Uterus (tissue), 4 donors: ENCODE results near the gene MITF. TPM values are rescaled to one million over a fixed set of nuclear protein-coding genes. Genes with fewer than 3 reads are reported as not detected.

Experiments
- DNase-seq, 2 donors: peaks; one replicate each; pipeline ENCODE4 v3.0.0-alpha.2; 2019 to 2020
- H3K27ac ChIP-seq, 2 donors: fragments of 200-600 bp; sonication (generic); 1 replicate in 1 of 2; 2 replicates in 1 of 2; pipeline ENCODE4 v1.5.1; 2016 to 2018
- H3K27me3 ChIP-seq, 2 donors: fragments of 200-600 bp; sonication (generic); one replicate each; pipeline ENCODE4 v1.5.1; 2018 to 2019; ENCODE audit warnings: control low read depth in 1 of 2
- H3K36me3 ChIP-seq, 2 donors: fragments of 200-600 bp; sonication (generic); one replicate each; pipeline ENCODE4 v1.5.1; 2019; ENCODE audit warnings: control low read depth in 1 of 2
- H3K4me1 ChIP-seq, 2 donors: fragments of 200-600 bp; sonication (generic); one replicate each; pipeline ENCODE4 v1.5.1; 2018 to 2019; ENCODE audit warnings: control low read depth in 1 of 2
- H3K4me3 ChIP-seq, 2 donors: fragments of 200-600 bp; sonication (generic); 1 replicate in 1 of 2; 2 replicates in 1 of 2; pipeline ENCODE4 v1.5.1; 2018 to 2019; ENCODE audit warnings: mild to moderate bottlenecking in 1 of 2
- H3K9me3 ChIP-seq, 2 donors: fragments of 200-600 bp; sonication (generic); one replicate each; pipeline ENCODE4 v1.5.1; 2019; ENCODE audit warnings: control low read depth in 1 of 2
- POLR2A ChIP-seq, 2 donors: fragments of 450-650 bp; IDR thresholded peaks; one replicate each; pipeline ENCODE4 v1.6.1; 2016; ENCODE audit warnings: antibody characterized with exemption in 2 of 2, mild to moderate bottlenecking in 1 of 2, moderate library complexity in 1 of 2
- intact Hi-C: fragments of 100-400 bp; cut with DNase I; formaldehyde crosslinking; loops from one replicate; pipeline ENCODE4 v1.15.1; 2023; ENCODE audit warnings: low total_unique reads
- total RNA-seq, 4 donors: library from RNA; depleted of rRNA in 3 of 4; stranded (reverse); fragments of >200 nt in 3 of 4; gene quantifications; one replicate each; pipeline versions ENCODE4 v1.1.0 to v1.2.4, GENCODE V29; 2014 to 2023
- TF ChIP-seq, protein P1 (sequence below), 4 experiments: fragments of 200-600 bp in 2 of 4; fragments of 450-650 bp in 2 of 4; sonication (generic) in 2 of 4; IDR thresholded peaks; one replicate each; pipeline ENCODE4 v1.5.1; 2016 to 2019; ENCODE audit warnings: antibody characterized with exemption in 4 of 4, mild to moderate bottlenecking in 2 of 4, moderate library complexity in 1 of 4
- donor health status: DM: yes; HTN: yes; CAD: no.

The MITF gene
- total RNA-seq, 4 donors from 2014 or later, result 18.2 to 66.0 (median 52.6) TPM

DNA sequence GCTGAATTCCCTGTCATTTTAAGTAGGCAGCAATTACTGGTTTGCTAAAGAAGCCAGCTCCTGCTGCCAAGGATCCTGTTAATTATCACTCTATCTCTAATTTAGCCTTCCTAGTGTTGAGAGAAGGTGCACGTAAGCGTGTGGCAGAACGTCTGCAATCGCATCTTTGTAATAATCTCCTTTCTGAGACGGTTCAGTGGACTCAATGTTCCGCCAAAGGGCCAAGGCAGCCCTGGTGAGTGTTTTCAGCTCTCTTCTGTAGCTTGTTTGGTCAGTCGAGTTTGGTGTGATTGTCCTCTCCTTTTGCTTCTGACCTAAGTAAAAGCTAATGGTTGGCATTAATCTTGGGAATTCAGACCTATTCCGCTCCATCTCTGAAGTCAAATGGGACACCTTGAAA, 24.2 kb downstream of the MITF start:
- H3K27ac ChIP-seq, result peak overlapping the region; percentile 74 to 93
- peaks cover 0 to 12% of the 10 kb centered on the region in 2 donors for H3K4me1 ChIP-seq
- DNase-seq, result peak in 1 of 2 donors; percentile 52
- H3K27me3 ChIP-seq, result no peaks in the 10 kb centered on the region
- no peaks in the 10 kb centered on the region for H3K9me3 ChIP-seq
- TF ChIP-seq, protein P1, sequence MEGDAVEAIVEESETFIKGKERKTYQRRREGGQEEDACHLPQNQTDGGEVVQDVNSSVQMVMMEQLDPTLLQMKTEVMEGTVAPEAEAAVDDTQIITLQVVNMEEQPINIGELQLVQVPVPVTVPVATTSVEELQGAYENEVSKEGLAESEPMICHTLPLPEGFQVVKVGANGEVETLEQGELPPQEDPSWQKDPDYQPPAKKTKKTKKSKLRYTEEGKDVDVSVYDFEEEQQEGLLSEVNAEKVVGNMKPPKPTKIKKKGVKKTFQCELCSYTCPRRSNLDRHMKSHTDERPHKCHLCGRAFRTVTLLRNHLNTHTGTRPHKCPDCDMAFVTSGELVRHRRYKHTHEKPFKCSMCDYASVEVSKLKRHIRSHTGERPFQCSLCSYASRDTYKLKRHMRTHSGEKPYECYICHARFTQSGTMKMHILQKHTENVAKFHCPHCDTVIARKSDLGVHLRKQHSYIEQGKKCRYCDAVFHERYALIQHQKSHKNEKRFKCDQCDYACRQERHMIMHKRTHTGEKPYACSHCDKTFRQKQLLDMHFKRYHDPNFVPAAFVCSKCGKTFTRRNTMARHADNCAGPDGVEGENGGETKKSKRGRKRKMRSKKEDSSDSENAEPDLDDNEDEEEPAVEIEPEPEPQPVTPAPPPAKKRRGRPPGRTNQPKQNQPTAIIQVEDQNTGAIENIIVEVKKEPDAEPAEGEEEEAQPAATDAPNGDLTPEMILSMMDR (IDR thresholded peaks at IDR 0.05), result no peak
- TF ChIP-seq POLR2A (IDR thresholded peaks at IDR 0.05), result no peak
- no peaks in the 10 kb centered on the region for H3K36me3 ChIP-seq
- intact Hi-C loops, result no loop called here
- peak overlapping the region in 1 of 2 donors; percentile 18 for H3K4me3 ChIP-seq

DNA sequence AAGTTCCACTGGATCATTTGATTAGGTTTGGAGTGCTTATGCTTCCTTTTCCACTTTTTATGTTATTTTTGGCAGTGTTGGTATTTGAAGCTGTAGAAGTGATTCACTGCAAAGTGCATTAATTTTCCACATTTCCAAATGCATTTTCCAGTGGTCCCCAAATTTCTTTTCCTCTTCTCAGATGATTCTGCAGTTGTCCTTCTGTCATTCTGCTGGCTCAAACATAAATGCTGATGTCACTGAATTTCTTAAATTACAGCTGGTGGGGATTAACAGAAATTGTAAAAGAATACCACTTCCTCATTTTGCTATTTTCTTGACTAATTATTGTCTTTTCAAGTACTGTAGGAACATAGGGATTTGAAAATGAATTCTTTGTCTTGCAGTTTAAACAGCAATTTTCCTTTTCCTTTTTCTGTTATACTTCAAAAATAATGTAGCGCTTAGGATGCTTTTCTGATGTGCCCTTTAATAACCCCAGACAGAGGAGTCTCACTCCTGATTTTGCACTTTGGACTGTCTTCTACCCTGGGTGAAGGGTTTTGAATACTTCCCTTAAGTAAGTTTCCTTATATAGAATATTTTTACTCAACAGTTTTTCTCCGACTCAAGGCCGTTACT, 25.0 kb downstream of the MITF start:
- Histone ChIP-seq H3K9me3 (no peaks in the 10 kb centered on the region), H3K4me3 (peak overlapping the region; percentile 16 to 18), H3K36me3 (no peaks in the 10 kb centered on the region), H3K27ac (peak overlapping the region; percentile 74 to 93), H3K4me1 (peaks cover 0 to 12% of the 10 kb centered on the region in 2 donors), H3K27me3 (no peaks in the 10 kb centered on the region)
- intact Hi-C loops, result no loop called here
- no peak for TF ChIP-seq POLR2A (IDR thresholded peaks at IDR 0.05)
- TF ChIP-seq, protein P1 (IDR thresholded peaks at IDR 0.05), result no peak
- no peak for DNase-seq

DNA sequence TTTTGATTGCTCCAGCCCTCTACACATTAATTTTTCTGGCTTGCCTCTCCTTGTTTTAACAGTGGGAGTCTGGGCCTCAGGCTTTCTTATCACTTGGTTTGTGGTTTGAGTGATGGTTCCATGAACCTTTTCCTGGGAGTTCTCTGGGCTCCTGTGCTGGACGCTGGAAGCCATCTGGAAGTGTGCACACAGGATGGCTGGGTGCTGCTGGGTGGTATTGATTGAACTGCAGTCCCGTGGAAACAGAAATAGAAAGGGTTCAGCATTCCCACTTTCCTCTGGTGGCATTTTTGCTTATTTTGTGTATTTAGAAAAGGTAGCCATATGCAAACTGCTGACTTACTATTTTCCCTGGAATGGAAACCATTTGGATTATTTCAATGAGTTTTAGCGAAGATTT, 25.6 kb downstream of the MITF start:
- no peaks in the 10 kb centered on the region for H3K27me3 ChIP-seq
- peak overlapping the region; percentile 74 to 93 for H3K27ac ChIP-seq
- TF ChIP-seq POLR2A (IDR thresholded peaks at IDR 0.05), result no peak
- TF ChIP-seq, protein P1 (IDR thresholded peaks at IDR 0.05), result no peak
- H3K9me3 ChIP-seq, result no peaks in the 10 kb centered on the region
- H3K36me3 ChIP-seq, result no peaks in the 10 kb centered on the region
- peak in 1 of 2 donors; percentile 30 for DNase-seq
- intact Hi-C loops, result no loop called here
- H3K4me3 ChIP-seq, result peak overlapping the region; percentile 16
- H3K4me1 ChIP-seq, result peaks cover 0 to 12% of the 10 kb centered on the region in 2 donors

DNA sequence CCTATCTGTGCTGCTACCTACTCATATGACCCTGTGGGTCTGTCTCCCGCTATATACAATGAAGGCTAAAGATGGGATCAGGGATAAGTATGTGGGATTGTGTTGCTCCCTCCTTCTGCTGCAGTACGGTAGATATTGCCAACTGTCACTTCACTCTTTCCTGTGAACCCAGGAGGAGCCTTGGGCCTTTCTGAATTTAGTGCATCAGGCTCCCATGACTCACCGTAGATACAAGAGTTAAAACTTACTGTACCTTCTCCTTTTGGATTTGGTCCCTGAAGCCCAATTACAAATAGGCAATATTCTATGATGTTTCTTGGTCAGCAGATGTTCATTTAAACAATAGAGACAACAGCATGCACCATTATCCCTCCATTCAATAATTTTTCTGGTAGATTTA, 27.4 kb downstream of the MITF start:
- no peak overlapping the region for H3K4me3 ChIP-seq
- no peaks in the 10 kb centered on the region for H3K36me3 ChIP-seq
- H3K9me3 ChIP-seq, result no peaks in the 10 kb centered on the region
- peak overlapping the region; percentile 74 to 93 for H3K27ac ChIP-seq
- no peak for DNase-seq
- intact Hi-C loops, result no loop called here
- no peaks in the 10 kb centered on the region for H3K4me1 ChIP-seq
- no peaks in the 10 kb centered on the region for H3K27me3 ChIP-seq
- no peak for TF ChIP-seq POLR2A (IDR thresholded peaks at IDR 0.05)
- TF ChIP-seq, protein P1 (IDR thresholded peaks at IDR 0.05), result no peak

DNA sequence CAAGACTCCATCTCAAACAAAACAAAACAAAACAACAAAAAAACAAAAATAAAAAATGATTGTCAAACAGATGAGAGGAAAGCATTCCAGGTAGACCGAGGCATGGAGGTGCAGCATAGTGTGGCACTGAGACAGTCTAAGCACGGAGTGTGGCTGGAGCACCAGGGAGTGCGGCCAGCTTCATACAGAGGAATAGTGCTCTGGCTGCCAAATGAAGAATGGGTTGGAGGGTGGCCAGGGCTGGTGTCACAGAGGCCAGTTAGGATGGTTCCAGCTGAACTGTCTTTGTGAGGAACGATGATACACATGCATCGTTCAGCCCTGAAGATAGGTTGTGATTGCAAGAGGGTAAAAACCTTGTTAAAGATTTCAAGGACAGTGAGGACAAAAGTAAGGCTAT, 28.3 kb downstream of the MITF start:
- Histone ChIP-seq H3K4me3 (no peak overlapping the region), H3K27me3 (no peaks in the 10 kb centered on the region), H3K9me3 (no peaks in the 10 kb centered on the region), H3K27ac (peak overlapping the region; percentile 74 to 93), H3K36me3 (no peaks in the 10 kb centered on the region), H3K4me1 (no peaks in the 10 kb centered on the region)
- DNase-seq, result peak; percentile 61 to 66
- TF ChIP-seq, protein P1 (IDR thresholded peaks at IDR 0.05), result no peak
- TF ChIP-seq POLR2A (IDR thresholded peaks at IDR 0.05), result no peak
- intact Hi-C loops, result no loop called here
